ENCODE results near the gene RNASET2. TPM values are rescaled to one million over a fixed set of nuclear protein-coding genes. Genes with fewer than 3 reads are reported as not detected.

Gene RNASET2
- polyA plus RNA-seq, 1 donor (not counting 4 experiments of a cell fraction or from before 2014, with no cell fraction given), result 21.5 TPM

DNA sequence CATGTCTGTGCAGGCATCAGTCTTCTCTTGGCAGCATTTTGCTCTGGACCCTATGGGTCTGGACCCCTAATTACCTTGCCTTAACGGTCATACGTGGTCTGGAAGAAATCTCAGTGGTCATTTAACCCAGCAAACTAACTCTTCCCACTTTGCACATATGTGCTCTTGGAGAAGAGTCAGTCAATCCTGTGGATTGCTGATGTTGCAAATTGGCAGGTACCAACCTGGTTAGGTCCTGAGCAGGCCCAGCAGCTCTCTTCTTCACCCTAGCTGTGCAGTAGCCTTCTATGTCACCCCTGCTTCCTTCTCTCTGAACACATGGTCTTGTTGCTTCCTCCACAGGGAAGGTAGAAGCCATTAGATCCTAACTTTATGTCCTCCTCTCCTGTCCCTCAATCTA lies 44.4 kb upstream of the RNASET2 start:
- H3K27me3 ChIP-seq (ENCODE audit: control insufficient read depth, extremely low read depth, insufficient read depth, low read length), result no peaks in the 10 kb centered on the region
- no peaks in the 10 kb centered on the region for H4K20me1 ChIP-seq (ENCODE audit: control insufficient read depth, extremely low read depth, insufficient read depth, low read length)
- no peak for DNase-seq (ENCODE audit: low read depth, low spot score)
- H3K79me2 ChIP-seq (ENCODE audit: control insufficient read depth, insufficient read depth, low read length), result peaks cover 40% of the 10 kb centered on the region
- dilution Hi-C loops (cut with MboI; ENCODE audit: extremely low pct_ligation_motif_present, low sequenced_read_pairs), result no loop called here
- H3K9ac ChIP-seq (ENCODE audit: control insufficient read depth, extremely low read depth, insufficient read depth, low read length), result no peak overlapping the region
- peaks cover 10% of the 10 kb centered on the region for H3K4me1 ChIP-seq (ENCODE audit: control insufficient read depth, extremely low read depth, insufficient read depth, low read length)
- H3K36me3 ChIP-seq (ENCODE audit: control insufficient read depth in 2 of 2, extremely low read depth in 1 of 2, insufficient read depth in 2 of 2, low read length in 2 of 2), result peaks cover 1 to 2% of the 10 kb centered on the region in 2 experiments
- H3K27ac ChIP-seq (ENCODE audit: control insufficient read depth, insufficient read depth, low read length), result no peak overlapping the region
- TF ChIP-seq, protein P1, sequence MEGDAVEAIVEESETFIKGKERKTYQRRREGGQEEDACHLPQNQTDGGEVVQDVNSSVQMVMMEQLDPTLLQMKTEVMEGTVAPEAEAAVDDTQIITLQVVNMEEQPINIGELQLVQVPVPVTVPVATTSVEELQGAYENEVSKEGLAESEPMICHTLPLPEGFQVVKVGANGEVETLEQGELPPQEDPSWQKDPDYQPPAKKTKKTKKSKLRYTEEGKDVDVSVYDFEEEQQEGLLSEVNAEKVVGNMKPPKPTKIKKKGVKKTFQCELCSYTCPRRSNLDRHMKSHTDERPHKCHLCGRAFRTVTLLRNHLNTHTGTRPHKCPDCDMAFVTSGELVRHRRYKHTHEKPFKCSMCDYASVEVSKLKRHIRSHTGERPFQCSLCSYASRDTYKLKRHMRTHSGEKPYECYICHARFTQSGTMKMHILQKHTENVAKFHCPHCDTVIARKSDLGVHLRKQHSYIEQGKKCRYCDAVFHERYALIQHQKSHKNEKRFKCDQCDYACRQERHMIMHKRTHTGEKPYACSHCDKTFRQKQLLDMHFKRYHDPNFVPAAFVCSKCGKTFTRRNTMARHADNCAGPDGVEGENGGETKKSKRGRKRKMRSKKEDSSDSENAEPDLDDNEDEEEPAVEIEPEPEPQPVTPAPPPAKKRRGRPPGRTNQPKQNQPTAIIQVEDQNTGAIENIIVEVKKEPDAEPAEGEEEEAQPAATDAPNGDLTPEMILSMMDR (optimal IDR thresholded peaks at IDR 0.05 in 1 of 3, IDR thresholded peaks at IDR 0.05 in 1 of 3, conservative IDR thresholded peaks at IDR 0.05 in 1 of 3; ENCODE audit: extremely low read depth in 1 of 3, insufficient read depth in 2 of 3, low read length in 3 of 3), result no peak
- no peak for TF ChIP-seq EZH2 (IDR thresholded peaks at IDR 0.05; ENCODE audit: low read length)
- H3K4me3 ChIP-seq (ENCODE audit: control insufficient read depth in 2 of 3, extremely low read depth in 1 of 3, insufficient read depth in 2 of 3, low read depth in 1 of 3, low read length in 3 of 3), result no peak overlapping the region
- H3K4me2 ChIP-seq (ENCODE audit: control insufficient read depth, extremely low read depth, insufficient read depth, low read depth, low read length), result peak overlapping the region; percentile 86
- no peaks in the 10 kb centered on the region for H3K9me3 ChIP-seq (ENCODE audit: control insufficient read depth, low read depth, low read length)
- H2AFZ ChIP-seq (ENCODE audit: control insufficient read depth, low read length), result no peak overlapping the region
- H3K9me1 ChIP-seq (ENCODE audit: control insufficient read depth, extremely low read depth, insufficient read depth, low read length), result no peaks in the 10 kb centered on the region
- no peak for FAIRE-seq

DNA sequence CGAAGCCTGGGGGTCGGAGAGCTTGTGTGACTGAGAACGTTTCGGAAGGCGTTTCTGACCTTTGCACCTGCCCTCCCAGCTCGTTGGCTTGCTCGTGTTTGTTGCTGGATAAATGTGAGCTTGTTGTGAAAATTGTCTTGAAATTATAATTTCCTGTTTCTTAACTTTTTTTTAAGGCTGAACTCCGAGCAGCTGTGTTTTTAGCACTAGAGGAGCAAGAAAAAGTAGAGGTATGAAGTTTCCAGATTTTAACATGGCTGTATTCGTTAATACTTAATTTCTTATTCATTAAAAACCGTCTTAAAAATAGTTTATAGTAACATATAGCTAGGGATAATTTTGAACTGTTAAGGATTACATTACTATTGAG lies 43.5 kb upstream of the RNASET2 start:
- H3K9ac ChIP-seq (ENCODE audit: control insufficient read depth, extremely low read depth, insufficient read depth, low read length), result peak overlapping the region; percentile 78
- H3K27me3 ChIP-seq (ENCODE audit: control insufficient read depth, extremely low read depth, insufficient read depth, low read length), result no peaks in the 10 kb centered on the region
- peak overlapping the region; percentile 86 for H3K4me2 ChIP-seq (ENCODE audit: control insufficient read depth, extremely low read depth, insufficient read depth, low read depth, low read length)
- H2AFZ ChIP-seq (ENCODE audit: control insufficient read depth, low read length), result peak overlapping the region; percentile 95
- FAIRE-seq (no peak), DNase-seq (ENCODE audit: low read depth, low spot score) (no peak)
- TF ChIP-seq, protein P1 (optimal IDR thresholded peaks at IDR 0.05 in 1 of 3, IDR thresholded peaks at IDR 0.05 in 1 of 3, conservative IDR thresholded peaks at IDR 0.05 in 1 of 3; ENCODE audit: extremely low read depth in 1 of 3, insufficient read depth in 2 of 3, low read length in 3 of 3), result no peak
- no peak for TF ChIP-seq EZH2 (IDR thresholded peaks at IDR 0.05; ENCODE audit: low read length)
- no peaks in the 10 kb centered on the region for H3K9me1 ChIP-seq (ENCODE audit: control insufficient read depth, extremely low read depth, insufficient read depth, low read length)
- no peaks in the 10 kb centered on the region for H3K36me3 ChIP-seq (ENCODE audit: control insufficient read depth in 2 of 2, extremely low read depth in 1 of 2, insufficient read depth in 2 of 2, low read length in 2 of 2)
- dilution Hi-C loops (cut with MboI; ENCODE audit: extremely low pct_ligation_motif_present, low sequenced_read_pairs), result no loop called here
- H3K27ac ChIP-seq (ENCODE audit: control insufficient read depth, insufficient read depth, low read length), result peak overlapping the region; percentile 48
- no peaks in the 10 kb centered on the region for H4K20me1 ChIP-seq (ENCODE audit: control insufficient read depth, extremely low read depth, insufficient read depth, low read length)
- H3K4me3 ChIP-seq (ENCODE audit: control insufficient read depth in 2 of 3, extremely low read depth in 1 of 3, insufficient read depth in 2 of 3, low read depth in 1 of 3, low read length in 3 of 3), result peak overlapping the region; percentile 83 to 96 (median 86)
- peaks cover 10% of the 10 kb centered on the region for H3K4me1 ChIP-seq (ENCODE audit: control insufficient read depth, extremely low read depth, insufficient read depth, low read length)
- H3K9me3 ChIP-seq (ENCODE audit: control insufficient read depth, low read depth, low read length), result no peaks in the 10 kb centered on the region
- H3K79me2 ChIP-seq (ENCODE audit: control insufficient read depth, insufficient read depth, low read length), result peaks cover 47% of the 10 kb centered on the region

All from keratinocyte (primary cell).